Measurements from ENCODE around the gene NRXN2.
A peak's percentile ranks its signal among the peaks of the same experiment; 100 is the strongest.

The NRXN2 gene

DNA sequence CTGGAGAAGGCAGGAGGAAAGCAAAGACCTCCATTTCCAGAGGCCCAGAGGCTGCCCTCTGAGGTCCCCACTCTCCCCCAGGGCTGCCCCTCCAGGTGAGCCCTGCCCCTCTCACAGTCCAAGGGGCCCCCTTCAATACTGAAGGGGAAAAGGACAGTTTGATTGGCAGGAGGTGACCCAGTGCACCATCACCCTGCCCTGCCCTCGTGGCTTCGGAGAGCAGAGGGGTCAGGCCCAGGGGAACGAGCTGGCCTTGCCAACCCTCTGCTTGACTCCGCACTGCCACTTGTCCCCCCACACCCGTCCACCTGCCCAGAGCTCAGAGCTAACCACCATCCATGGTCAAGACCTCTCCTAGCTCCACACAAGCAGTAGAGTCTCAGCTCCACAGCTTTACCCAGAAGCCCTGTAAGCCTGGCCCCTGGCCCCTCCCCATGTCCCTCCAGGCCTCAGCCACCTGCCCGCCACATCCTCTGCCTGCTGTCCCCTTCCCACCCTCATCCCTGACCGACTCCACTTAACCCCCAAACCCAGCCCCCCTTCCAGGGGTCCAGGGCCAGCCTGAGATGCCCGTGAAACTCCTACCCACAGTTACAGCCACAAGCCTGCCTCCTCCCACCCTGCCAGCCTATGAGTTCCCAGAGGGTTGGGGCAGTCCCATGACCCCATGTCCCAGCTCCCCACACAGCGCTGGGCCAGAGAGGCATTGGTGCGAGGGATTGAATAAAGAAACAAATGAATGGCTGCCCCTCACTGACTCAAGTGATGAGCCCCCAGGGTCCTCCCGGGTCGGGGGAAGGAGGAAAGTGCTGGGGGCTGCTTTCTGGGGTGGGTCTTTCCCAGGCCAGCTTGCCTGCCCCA, 121.2 kb downstream of the NRXN2 start:
- Histone ChIP-seq H3K14ac (ENCODE audit: low read length) (no peak overlapping the region), H3K18ac (ENCODE audit: low read length) (peak overlapping the region; percentile 86), H3K9ac (ENCODE audit: low read depth, low read length, poor library complexity) (no peak overlapping the region)

DNA sequence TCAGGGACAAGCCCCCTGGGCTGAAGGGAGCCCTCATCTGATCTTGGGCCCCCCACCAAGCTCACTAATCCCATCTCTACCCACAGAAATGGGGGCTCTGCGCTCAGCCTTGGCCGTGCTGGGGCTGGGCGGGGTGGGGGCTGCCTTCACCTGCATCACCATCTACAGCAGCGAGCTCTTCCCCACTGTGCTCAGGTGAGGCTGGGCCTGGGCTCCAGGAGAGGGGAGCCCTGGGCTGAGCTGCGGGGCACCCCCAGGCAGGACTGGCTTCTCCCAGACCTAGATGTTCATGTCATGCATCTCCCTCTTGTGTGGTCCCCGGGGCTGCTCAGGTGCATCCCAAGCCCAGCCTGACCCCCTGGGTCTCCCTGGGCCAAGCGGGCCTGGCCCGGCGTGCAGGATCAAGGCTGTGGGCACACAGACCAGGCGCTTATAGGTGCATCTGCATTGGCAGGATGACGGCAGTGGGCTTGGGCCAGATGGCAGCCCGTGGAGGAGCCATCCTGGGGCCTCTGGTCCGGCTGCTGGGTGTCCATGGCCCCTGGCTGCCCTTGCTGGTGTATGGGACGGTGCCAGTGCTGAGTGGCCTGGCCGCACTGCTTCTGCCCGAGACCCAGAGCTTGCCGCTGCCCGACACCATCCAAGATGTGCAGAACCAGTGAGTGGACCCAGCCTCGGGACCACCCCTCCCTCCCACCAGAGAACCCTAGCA, 122.6 kb downstream of the NRXN2 start:
- no peak overlapping the region for H3K4ac ChIP-seq (ENCODE audit: low read length)
- H3K79me1 ChIP-seq (ENCODE audit: low read depth, low read length) = no peaks in the 10 kb centered on the region
- peak overlapping the region; percentile 9 for H4K91ac ChIP-seq (ENCODE audit: low read depth, low read length, poor library complexity)
- H2BK5ac ChIP-seq (ENCODE audit: low read length) = no peak overlapping the region
- H3K27ac ChIP-seq (replicated peaks; ENCODE audit: low read length) = no peak overlapping the region
- peak overlapping the region; percentile 87 for H2AK5ac ChIP-seq (ENCODE audit: low read depth, low read length)
- H2AFZ ChIP-seq (ENCODE audit: low read length) = no peak overlapping the region
- H3K36me3 ChIP-seq (replicated peaks in 1 of 2; ENCODE audit: control insufficient read depth in 2 of 2, insufficient read depth in 2 of 2, low read length in 2 of 2) = no peaks in the 10 kb centered on the region
- H3K4me1 ChIP-seq (ENCODE audit: control insufficient read depth in 2 of 2, insufficient read depth in 1 of 2, low read depth in 1 of 2, low read length in 2 of 2) = peaks cover 8 to 25% of the 10 kb centered on the region in 2 donors
- no peak overlapping the region for H3K23ac ChIP-seq (ENCODE audit: low read depth, low read length, poor library complexity)
- no peak for DNase-seq (ENCODE audit: low spot score)
- no peak overlapping the region for H2BK12ac ChIP-seq (ENCODE audit: low read length)
- H3K14ac ChIP-seq (ENCODE audit: low read length) = no peak overlapping the region
- H2BK120ac ChIP-seq (ENCODE audit: low read depth, low read length) = no peak overlapping the region
- no CpG with 5 or more reads among the region's 19 CpGs for WGBS, 2 donors (ENCODE audit: extremely low coverage in 2 of 2, insufficient read length in 2 of 2, insufficient replicate concordance in 1 of 2)
- peaks cover 0 to 2% (median 0%) of the 10 kb centered on the region in 3 experiments for H3K27me3 ChIP-seq (ENCODE audit: control insufficient read depth in 3 of 3, insufficient read depth in 3 of 3, low read depth in 1 of 3, low read length in 3 of 3)
- no peak overlapping the region for H3K4me3 ChIP-seq (ENCODE audit: low read length in 2 of 2)
- H3K18ac ChIP-seq (ENCODE audit: low read length) = peak overlapping the region; percentile 86
- H4K8ac ChIP-seq (ENCODE audit: low read depth, low read length) = no peak overlapping the region
- peaks cover 0 to 1% of the 10 kb centered on the region in 2 donors for H3K9me3 ChIP-seq (replicated peaks in 1 of 2; ENCODE audit: control insufficient read depth in 2 of 2, insufficient read depth in 1 of 2, low read depth in 1 of 2, low read length in 2 of 2)
- no peak overlapping the region for H3K4me2 ChIP-seq (ENCODE audit: insufficient read depth, low read length, poor library complexity, severe bottlenecking)
- H2BK15ac ChIP-seq (ENCODE audit: low read length) = peak overlapping the region; percentile 38
- H3K9ac ChIP-seq (ENCODE audit: low read depth, low read length, poor library complexity) = peak overlapping the region; percentile 38

More for the DNA sequence above, 121.2 kb downstream of the NRXN2 start:
- WGBS, 2 donors (ENCODE audit: extremely low coverage in 2 of 2, insufficient read length in 2 of 2, insufficient replicate concordance in 1 of 2) = no CpG with 5 or more reads among the region's 12 CpGs
- no peak overlapping the region for H3K4me2 ChIP-seq (ENCODE audit: insufficient read depth, low read length, poor library complexity, severe bottlenecking)
- peaks cover 0 to 2% (median 0%) of the 10 kb centered on the region in 3 experiments for H3K27me3 ChIP-seq (ENCODE audit: control insufficient read depth in 3 of 3, insufficient read depth in 3 of 3, low read depth in 1 of 3, low read length in 3 of 3)
- H4K91ac ChIP-seq (ENCODE audit: low read depth, low read length, poor library complexity) = peak overlapping the region; percentile 59
- peak overlapping the region; percentile 78 for H2BK5ac ChIP-seq (ENCODE audit: low read length)
- no peak overlapping the region for H4K8ac ChIP-seq (ENCODE audit: low read depth, low read length)
- H2BK12ac ChIP-seq (ENCODE audit: low read length) = no peak overlapping the region
- H2BK120ac ChIP-seq (ENCODE audit: low read depth, low read length) = no peak overlapping the region
- no peaks in the 10 kb centered on the region for H3K9me3 ChIP-seq (replicated peaks in 1 of 2; ENCODE audit: control insufficient read depth in 2 of 2, insufficient read depth in 1 of 2, low read depth in 1 of 2, low read length in 2 of 2)
- H3K27ac ChIP-seq (replicated peaks; ENCODE audit: low read length) = no peak overlapping the region
- H2AK5ac ChIP-seq (ENCODE audit: low read depth, low read length) = peak overlapping the region; percentile 87
- H3K79me1 ChIP-seq (ENCODE audit: low read depth, low read length) = no peaks in the 10 kb centered on the region
- no peak overlapping the region for H3K4me3 ChIP-seq (ENCODE audit: low read length in 2 of 2)
- no peak overlapping the region for H3K4ac ChIP-seq (ENCODE audit: low read length)
- H2AFZ ChIP-seq (ENCODE audit: low read length) = no peak overlapping the region
- peaks cover 8 to 28% of the 10 kb centered on the region in 2 donors for H3K4me1 ChIP-seq (ENCODE audit: control insufficient read depth in 2 of 2, insufficient read depth in 1 of 2, low read depth in 1 of 2, low read length in 2 of 2)
- H3K36me3 ChIP-seq (replicated peaks in 1 of 2; ENCODE audit: control insufficient read depth in 2 of 2, insufficient read depth in 2 of 2, low read length in 2 of 2) = no peaks in the 10 kb centered on the region
- DNase-seq (ENCODE audit: low spot score) = no peak
- no peak overlapping the region for H2BK15ac ChIP-seq (ENCODE audit: low read length)
- peak overlapping the region; percentile 67 for H3K23ac ChIP-seq (ENCODE audit: low read depth, low read length, poor library complexity)

DNA sequence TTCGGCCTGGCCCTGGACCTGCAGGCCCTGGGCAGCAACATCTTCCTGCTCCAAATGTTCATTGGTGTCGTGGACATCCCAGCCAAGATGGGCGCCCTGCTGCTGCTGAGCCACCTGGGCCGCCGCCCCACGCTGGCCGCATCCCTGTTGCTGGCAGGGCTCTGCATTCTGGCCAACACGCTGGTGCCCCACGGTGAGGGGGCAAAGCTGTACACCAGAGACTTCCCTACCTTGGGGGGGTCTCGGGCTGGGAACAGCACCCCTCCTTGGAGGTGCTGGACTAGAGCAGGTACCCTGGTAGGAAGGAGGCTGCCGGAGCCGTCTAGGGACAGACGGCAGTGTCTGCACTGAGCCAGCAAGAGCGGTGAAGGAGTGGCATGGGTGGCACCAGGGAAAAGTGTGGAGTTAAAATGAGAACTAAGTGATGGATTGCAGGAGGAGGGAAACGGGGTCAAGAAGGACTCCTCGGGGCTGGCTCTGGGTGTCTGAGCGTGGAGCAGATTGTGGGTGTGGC, 123.2 kb downstream of the NRXN2 start:
- no peaks in the 10 kb centered on the region for H3K27me3 ChIP-seq (ENCODE audit: control insufficient read depth in 3 of 3, insufficient read depth in 3 of 3, low read depth in 1 of 3, low read length in 3 of 3)
- H4K91ac ChIP-seq (ENCODE audit: low read depth, low read length, poor library complexity) = no peak overlapping the region
- H3K79me1 ChIP-seq (ENCODE audit: low read depth, low read length) = no peaks in the 10 kb centered on the region
- peaks cover 0 to 1% of the 10 kb centered on the region in 2 donors for H3K9me3 ChIP-seq (replicated peaks in 1 of 2; ENCODE audit: control insufficient read depth in 2 of 2, insufficient read depth in 1 of 2, low read depth in 1 of 2, low read length in 2 of 2)
- no peak overlapping the region for H2BK12ac ChIP-seq (ENCODE audit: low read length)
- H3K4ac ChIP-seq (ENCODE audit: low read length) = no peak overlapping the region
- H4K8ac ChIP-seq (ENCODE audit: low read depth, low read length) = no peak overlapping the region
- peaks cover 8 to 22% of the 10 kb centered on the region in 2 donors for H3K4me1 ChIP-seq (ENCODE audit: control insufficient read depth in 2 of 2, insufficient read depth in 1 of 2, low read depth in 1 of 2, low read length in 2 of 2)
- no peak overlapping the region for H3K9ac ChIP-seq (ENCODE audit: low read depth, low read length, poor library complexity)
- H2AFZ ChIP-seq (ENCODE audit: low read length) = no peak overlapping the region
- H3K23ac ChIP-seq (ENCODE audit: low read depth, low read length, poor library complexity) = peak overlapping the region; percentile 37
- no peak for DNase-seq (ENCODE audit: low spot score)
- H3K36me3 ChIP-seq (replicated peaks in 1 of 2; ENCODE audit: control insufficient read depth in 2 of 2, insufficient read depth in 2 of 2, low read length in 2 of 2) = no peaks in the 10 kb centered on the region
- no peak overlapping the region for H3K14ac ChIP-seq (ENCODE audit: low read length)
- no peak overlapping the region for H3K27ac ChIP-seq (replicated peaks; ENCODE audit: low read length)
- peak overlapping the region; percentile 92 for H2AK5ac ChIP-seq (ENCODE audit: low read depth, low read length)
- H3K18ac ChIP-seq (ENCODE audit: low read length) = peak overlapping the region; percentile 61
- H2BK120ac ChIP-seq (ENCODE audit: low read depth, low read length) = no peak overlapping the region
- no peak overlapping the region for H2BK5ac ChIP-seq (ENCODE audit: low read length)
- no peak overlapping the region for H3K4me3 ChIP-seq (ENCODE audit: low read length in 2 of 2)
- no peak overlapping the region for H2BK15ac ChIP-seq (ENCODE audit: low read length)
- no peak overlapping the region for H3K4me2 ChIP-seq (ENCODE audit: insufficient read depth, low read length, poor library complexity, severe bottlenecking)
- no CpG with 5 or more reads among the region's 17 CpGs for WGBS, 2 donors (ENCODE audit: extremely low coverage in 2 of 2, insufficient read length in 2 of 2, insufficient replicate concordance in 1 of 2)

Measured in neuronal stem cell (in vitro differentiated cells).